HG03060 (cell line): ENCODE data around the gene SYT1.

ENCODE experiments used
- ATAC-seq: cut with Tn5 transposase; IDR thresholded peaks from one replicate; pipeline ENCODE4 v1.9.1; 2021; ENCODE audit warnings: low read depth, moderate number of reproducible peaks; ENCODE audit not compliant: unreplicated experiment

Gene SYT1

DNA sequence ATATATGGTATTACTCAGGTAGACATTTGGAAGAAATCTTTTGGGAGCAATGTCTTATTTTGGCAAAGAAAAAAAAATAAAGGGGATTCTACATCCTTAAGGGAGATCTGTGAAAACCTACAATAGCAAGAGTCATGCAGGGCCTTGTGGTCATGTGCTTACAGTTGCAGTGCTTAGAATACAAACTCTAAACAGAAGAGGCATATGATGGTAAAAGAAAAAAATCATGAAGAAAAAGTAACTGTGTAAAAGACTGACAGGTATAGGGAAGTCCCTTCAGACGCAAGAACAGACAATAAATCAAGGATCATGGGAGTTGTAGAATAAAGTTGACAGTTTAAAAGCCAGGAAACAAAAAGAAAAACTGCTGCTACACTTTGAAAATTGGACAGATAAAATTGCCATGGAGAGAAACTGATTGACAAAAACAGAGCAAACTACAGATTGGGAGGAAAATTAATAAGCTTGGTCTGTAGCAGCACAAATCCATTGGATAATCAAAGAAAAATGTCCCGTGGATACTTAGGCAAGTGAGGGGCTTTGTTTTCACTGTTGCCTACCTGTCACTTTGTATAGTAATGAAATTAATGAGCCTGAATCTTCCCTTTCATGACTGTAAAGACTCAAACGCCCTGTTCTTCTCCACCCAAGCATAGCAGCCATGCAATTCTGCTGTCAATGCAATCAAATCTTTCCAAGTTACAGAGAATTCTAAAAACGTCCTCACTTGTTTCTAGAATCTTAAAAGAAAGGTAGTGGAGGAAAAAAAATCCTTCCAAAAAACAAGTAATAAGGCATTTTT lies 402.0 kb downstream of the SYT1 start:
- ATAC-seq = no peak

DNA sequence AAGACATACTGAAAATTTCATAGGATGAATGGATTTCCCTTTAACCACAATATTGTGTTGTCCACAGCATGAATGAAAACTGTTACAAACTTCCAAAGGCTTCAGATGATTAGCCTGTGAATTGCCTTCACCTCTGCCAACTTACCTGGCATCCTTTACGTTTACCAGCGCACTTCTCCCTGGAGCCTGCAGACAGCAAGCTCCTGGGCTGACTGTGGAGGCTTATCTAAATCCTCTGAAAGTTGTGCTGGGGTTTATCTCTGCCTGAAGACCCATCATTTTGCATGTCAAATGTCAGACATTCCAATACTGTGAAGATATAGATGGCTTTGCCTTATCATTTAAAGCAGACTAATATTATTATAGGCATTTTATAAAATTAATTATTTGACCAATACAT lies 403.0 kb downstream of the SYT1 start:
- ATAC-seq = no peak

DNA sequence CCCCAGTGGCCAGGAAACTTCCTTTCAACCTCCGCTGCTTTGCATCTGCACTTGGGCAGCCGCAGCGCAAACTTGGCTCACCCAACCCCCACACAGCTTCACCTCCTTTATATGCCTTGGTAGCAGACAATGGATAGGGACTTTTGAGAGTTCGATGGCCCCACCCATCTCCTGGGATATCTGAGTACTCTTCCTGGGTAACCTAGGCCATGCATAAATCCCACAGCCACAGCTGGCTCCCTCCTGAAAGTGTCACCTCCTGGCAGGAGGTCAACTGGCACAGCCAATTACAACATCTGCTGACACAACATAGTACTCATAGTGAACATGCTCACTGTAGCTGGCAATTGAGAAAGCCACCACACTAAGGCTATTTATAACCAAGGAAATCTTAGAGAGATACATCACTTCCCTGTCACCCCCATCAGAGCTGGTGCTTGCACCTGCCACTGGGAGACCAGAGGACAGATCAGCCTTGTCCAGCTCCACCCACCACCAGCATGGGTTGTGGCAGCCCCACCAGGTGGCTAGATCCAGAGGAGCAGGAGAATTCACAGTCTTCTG lies 410.0 kb downstream of the SYT1 start:
- ATAC-seq = no peak

- no peak for ATAC-seq
These were observed 411.1 kb downstream of the SYT1 start for GRCh38 chr12:79275631-79276030.

- ATAC-seq = no peak
These were observed 418.8 kb downstream of the SYT1 start for GRCh38 chr12:79283364-79283763.

DNA sequence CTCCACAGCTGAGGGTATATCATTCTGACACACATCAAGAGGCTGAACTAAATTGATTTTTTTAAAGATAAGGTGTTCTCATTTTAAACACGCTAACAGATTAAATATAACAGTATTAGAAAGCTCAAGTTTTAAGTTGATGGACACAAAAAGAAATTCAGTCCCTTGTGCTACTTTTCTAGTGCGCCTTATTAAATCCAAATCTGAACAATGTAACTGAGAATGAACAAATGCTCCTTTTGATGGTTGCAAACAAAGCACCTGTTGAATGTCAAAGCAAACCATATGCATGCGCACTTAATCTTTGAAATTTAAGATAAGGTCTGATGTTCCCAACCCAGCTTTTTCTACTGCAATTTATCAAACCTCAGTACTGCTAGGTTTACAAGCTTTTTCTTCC lies 424.3 kb downstream of the SYT1 start:
- ATAC-seq = no peak

DNA sequence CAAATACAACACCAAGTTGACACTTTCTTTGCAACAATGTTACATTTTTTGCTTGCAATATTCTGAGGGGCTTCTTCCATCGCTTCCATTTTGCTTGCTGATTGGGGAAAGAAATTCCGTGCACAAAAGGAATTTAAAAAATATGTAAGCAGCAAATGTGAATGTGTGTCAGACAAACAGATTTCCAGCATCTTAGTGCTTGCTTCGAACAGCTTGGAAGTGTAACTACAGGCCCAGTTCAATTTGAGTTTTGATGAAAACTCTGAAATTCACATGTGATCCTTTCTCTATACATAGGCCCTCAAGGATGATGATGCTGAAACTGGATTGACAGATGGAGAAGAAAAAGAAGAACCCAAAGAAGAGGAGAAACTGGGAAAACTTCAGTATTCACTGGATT lies 427.1 kb downstream of the SYT1 start:
- ATAC-seq = no peak

- ATAC-seq = no peak
These were observed 430.0 kb downstream of the SYT1 start for GRCh38 chr12:79294590-79294989.

DNA sequence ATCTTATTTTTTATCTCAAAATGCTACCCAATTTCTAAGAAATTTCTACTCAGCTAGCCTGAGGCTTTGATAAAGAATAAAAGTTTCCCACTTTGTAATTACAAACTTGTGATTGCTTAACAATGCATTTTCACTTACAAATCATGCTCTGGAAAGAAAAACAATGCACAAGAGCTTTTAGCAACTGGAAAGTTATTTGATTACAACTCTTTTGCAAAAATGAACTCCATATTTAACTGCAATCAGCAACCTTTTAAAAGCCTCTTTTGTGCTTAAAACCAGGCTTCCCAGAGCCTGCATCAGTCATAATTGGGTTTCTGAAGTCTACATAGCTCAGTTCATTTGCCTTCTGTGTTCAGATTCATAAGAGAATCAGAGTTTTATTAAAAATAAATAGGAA lies 431.0 kb downstream of the SYT1 start:
- no peak for ATAC-seq

DNA sequence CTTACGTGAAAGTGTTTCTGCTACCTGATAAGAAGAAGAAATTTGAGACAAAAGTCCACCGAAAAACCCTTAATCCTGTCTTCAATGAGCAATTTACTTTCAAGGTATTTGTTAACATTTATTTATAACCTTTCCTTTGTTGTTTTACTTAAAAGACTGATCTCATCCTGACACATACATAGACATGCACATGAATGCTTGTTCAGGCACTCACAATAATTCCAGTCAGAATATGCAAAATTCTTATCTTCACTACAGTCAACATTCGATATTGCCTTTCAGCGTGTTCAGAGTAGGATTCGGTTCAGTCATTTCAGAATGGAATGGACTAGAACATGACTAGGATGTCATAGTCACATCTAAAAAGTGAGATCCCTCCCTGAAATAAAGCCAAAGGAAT lies 431.6 kb downstream of the SYT1 start:
- no peak for ATAC-seq

DNA sequence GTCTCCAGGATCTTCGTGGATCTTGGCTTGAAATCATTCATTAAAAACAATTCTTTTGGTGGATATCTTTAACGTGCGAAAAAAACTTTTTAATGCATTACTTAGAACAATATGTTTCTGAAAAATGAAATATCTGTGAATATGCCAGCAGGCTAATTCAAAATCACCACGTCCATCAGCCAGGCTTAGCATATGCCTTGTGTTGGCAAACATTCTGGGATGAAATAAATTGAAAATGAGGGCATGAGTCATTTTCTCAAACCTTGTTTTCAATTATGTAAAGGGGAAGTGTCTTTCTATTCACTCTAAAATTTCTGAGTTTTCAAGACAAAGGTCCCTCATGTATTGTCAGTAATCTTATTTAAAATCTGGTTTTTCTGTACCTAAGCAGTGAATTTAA lies 432.3 kb downstream of the SYT1 start:
- ATAC-seq = no peak

- ATAC-seq = no peak
These were observed 433.9 kb downstream of the SYT1 start for GRCh38 chr12:79298506-79298905.

GRCh38 chr12:79299447-79300198 lies 435.0 kb downstream of the SYT1 start:
- ATAC-seq = no peak

DNA sequence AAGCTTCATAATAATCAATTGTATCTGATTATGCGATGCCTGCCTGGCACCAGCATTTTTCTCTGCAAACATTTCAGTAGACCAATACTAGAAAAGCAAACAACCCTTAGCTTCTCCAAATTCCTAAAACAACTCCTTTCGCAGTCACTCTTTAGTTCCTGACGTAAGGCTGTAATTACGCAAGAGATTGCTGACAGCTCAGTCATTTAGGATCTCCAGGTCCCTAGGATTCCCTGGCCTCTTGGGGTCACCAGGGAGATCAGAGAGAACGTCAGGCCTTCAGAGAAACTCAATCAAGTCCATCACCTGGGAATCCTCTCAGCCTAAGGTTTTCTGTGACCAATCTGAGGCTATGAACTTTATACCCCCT lies 435.6 kb downstream of the SYT1 start:
- ATAC-seq = no peak

- ATAC-seq = no peak
These were observed 436.6 kb downstream of the SYT1 start for GRCh38 chr12:79301181-79301580.

DNA sequence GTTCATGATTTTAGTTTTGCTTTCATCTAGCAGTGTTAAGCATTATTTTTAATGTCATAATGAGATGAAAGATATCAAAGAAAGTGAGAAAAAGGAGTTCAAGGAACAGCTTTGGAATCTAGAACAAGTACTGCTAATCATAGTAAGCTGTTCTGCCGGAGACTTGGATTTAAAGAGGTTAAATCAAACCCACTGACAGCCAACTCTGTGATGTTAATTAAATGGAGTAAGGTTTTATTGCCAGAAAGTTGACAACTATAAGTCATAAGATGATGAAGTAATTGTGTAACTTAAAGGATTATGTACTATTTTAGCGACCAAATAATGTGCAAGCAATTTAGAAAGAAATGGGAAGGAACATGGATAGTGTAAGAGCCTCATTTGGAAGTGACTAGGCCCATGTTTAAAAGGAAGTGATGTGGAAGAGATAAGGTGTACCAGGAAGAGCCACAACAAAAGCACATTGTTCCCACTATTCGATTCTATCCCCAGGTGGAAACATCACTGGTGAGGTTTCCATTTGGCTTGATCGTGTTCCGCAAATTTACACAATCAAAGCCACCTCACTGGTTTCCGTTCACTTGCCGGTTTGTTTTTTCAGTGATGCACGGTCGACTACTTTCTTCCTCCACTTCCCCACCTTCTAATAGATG lies 437.7 kb downstream of the SYT1 start:
- ATAC-seq = no peak

GRCh38 chr12:79307340-79307739 lies 442.8 kb downstream of the SYT1 start:
- ATAC-seq = no peak

- ATAC-seq = no peak
These were observed 444.5 kb downstream of the SYT1 start for GRCh38 chr12:79309039-79309438.

- ATAC-seq = no peak
These were observed 452.7 kb downstream of the SYT1 start for GRCh38 chr12:79317179-79317847.

GRCh38 chr12:79322905-79323304 lies 458.3 kb downstream of the SYT1 start:
- no peak for ATAC-seq

- no peak for ATAC-seq
These were observed 460.0 kb downstream of the SYT1 start for GRCh38 chr12:79324571-79324970.
